Suprapubic skin (tissue), 4 donors: Measurements from ENCODE around the gene CES2. TPM values are rescaled to one million over a fixed set of nuclear protein-coding genes. Genes with fewer than 3 reads are reported as not detected.

ENCODE experiments used
- DNase-seq, 2 donors: peaks; one replicate each; pipeline ENCODE4 v3.0.0-alpha.2; 2019; ENCODE audit warnings: low spot score in 2 of 2
- H3K27ac ChIP-seq: fragments of 200-600 bp; sonication (generic); one replicate; pipeline ENCODE4 v1.5.1; 2019
- H3K27me3 ChIP-seq: fragments of 200-600 bp; sonication (generic); one replicate; pipeline ENCODE4 v1.5.1; 2019
- H3K36me3 ChIP-seq: fragments of 200-600 bp; sonication (generic); one replicate; pipeline ENCODE4 v1.5.1; 2019
- H3K4me1 ChIP-seq: fragments of 200-600 bp; sonication (generic); one replicate; pipeline ENCODE4 v1.5.1; 2019
- H3K4me3 ChIP-seq: fragments of 200-600 bp; sonication (generic); one replicate; pipeline ENCODE4 v1.5.1; 2019; ENCODE audit warnings: mild to moderate bottlenecking
- H3K9me3 ChIP-seq: fragments of 200-600 bp; sonication (generic); one replicate; pipeline ENCODE4 v1.5.1; 2019
- EP300 ChIP-seq: sonication (generic); formaldehyde crosslinking; IDR thresholded peaks from one replicate; pipeline ENCODE4 v1.6.1; 2017; ENCODE audit warnings: antibody characterized with exemption
- POLR2A ChIP-seq, 2 donors: fragments of 450-650 bp; IDR thresholded peaks; one replicate each; pipeline ENCODE4 v1.6.1; 2017; ENCODE audit warnings: antibody characterized with exemption in 2 of 2, mild to moderate bottlenecking in 2 of 2, moderate library complexity in 2 of 2
- POLR2AphosphoS5 ChIP-seq, 3 donors: sonication (generic); formaldehyde crosslinking; IDR thresholded peaks; one replicate each; pipeline ENCODE4 v1.6.1; 2017; ENCODE audit warnings: antibody characterized with exemption in 3 of 3
- WGBS: methylation state at CpG from one replicate; pipeline ENCODE4 v1.1.5; 2018; 5-methylcytosine and 5-hydroxymethylcytosine counted together
- total RNA-seq, 4 donors: library from RNA; depleted of rRNA; stranded (reverse); fragments of >200 nt; gene quantifications; one replicate each; pipeline ENCODE4 v1.1.0, GENCODE V29; 2016
- TF ChIP-seq, protein P1 (sequence below), 2 donors: fragments of 200-600 bp in 1 of 2; fragments of 450-650 bp in 1 of 2; sonication (generic) in 1 of 2; IDR thresholded peaks; one replicate each; pipeline ENCODE4 v1.5.1; 2016 to 2019; ENCODE audit warnings: antibody characterized with exemption in 2 of 2, mild to moderate bottlenecking in 1 of 2, moderate library complexity in 1 of 2

The CES2 gene
- total RNA-seq, 4 donors from 2014 or later = 33.6 to 56.0 (median 42.3) TPM

GRCh38 chr16:66889622-66890021 lies 45.7 kb upstream of the CES2 start:
- TF ChIP-seq, protein P1, sequence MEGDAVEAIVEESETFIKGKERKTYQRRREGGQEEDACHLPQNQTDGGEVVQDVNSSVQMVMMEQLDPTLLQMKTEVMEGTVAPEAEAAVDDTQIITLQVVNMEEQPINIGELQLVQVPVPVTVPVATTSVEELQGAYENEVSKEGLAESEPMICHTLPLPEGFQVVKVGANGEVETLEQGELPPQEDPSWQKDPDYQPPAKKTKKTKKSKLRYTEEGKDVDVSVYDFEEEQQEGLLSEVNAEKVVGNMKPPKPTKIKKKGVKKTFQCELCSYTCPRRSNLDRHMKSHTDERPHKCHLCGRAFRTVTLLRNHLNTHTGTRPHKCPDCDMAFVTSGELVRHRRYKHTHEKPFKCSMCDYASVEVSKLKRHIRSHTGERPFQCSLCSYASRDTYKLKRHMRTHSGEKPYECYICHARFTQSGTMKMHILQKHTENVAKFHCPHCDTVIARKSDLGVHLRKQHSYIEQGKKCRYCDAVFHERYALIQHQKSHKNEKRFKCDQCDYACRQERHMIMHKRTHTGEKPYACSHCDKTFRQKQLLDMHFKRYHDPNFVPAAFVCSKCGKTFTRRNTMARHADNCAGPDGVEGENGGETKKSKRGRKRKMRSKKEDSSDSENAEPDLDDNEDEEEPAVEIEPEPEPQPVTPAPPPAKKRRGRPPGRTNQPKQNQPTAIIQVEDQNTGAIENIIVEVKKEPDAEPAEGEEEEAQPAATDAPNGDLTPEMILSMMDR (IDR thresholded peaks at IDR 0.05) = no peak
- TF ChIP-seq POLR2A (IDR thresholded peaks at IDR 0.05) (no peak), EP300 (no peak), POLR2AphosphoS5 (IDR thresholded peaks at IDR 0.05) (no peak)
- no peak overlapping the region for H3K4me3 ChIP-seq
- no peaks in the 10 kb centered on the region for H3K4me1 ChIP-seq
- peaks cover 24% of the 10 kb centered on the region for H3K36me3 ChIP-seq
- H3K9me3 ChIP-seq = no peaks in the 10 kb centered on the region
- 49% methylated on average over 4 of the region's 4 CpGs for WGBS
- H3K27me3 ChIP-seq = no peaks in the 10 kb centered on the region
- no peak overlapping the region for H3K27ac ChIP-seq
- DNase-seq = no peak

DNA sequence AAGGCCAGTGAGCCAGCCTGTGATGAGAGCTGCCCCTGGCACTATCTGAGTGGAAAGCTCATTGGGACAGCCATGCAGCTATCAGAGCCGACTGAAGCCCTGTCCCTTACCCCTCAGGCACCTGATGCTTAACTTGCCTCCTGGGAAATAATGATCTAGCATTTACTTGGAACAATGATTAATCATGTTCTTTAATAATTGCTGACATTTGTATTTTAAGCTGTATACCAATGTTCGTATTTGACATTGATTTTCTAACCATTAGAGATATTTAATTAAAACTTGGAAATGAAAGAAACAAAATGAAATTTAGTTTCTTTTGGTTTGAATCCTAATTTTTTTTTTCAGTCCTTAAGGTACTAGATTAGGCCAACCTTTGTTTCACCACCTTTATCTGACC lies 44.5 kb upstream of the CES2 start:
- H3K4me3 ChIP-seq = no peak overlapping the region
- H3K27me3 ChIP-seq = no peaks in the 10 kb centered on the region
- H3K36me3 ChIP-seq = peaks cover 12% of the 10 kb centered on the region
- H3K27ac ChIP-seq = no peak overlapping the region
- DNase-seq = no peak
- peaks cover 2% of the 10 kb centered on the region for H3K4me1 ChIP-seq
- WGBS = 78% methylated on average over 2 of the region's 2 CpGs
- H3K9me3 ChIP-seq = no peaks in the 10 kb centered on the region
- no peak for TF ChIP-seq POLR2A (IDR thresholded peaks at IDR 0.05)
- TF ChIP-seq EP300 = no peak
- TF ChIP-seq, protein P1 (IDR thresholded peaks at IDR 0.05) = no peak
- TF ChIP-seq POLR2AphosphoS5 (IDR thresholded peaks at IDR 0.05) = no peak

- Histone ChIP-seq H3K27me3 (no peaks in the 10 kb centered on the region), H3K9me3 (no peaks in the 10 kb centered on the region), H3K36me3 (peaks cover 8% of the 10 kb centered on the region), H3K4me1 (peaks cover 2% of the 10 kb centered on the region), H3K27ac (no peak overlapping the region), H3K4me3 (no peak overlapping the region)
- no peak for DNase-seq
- TF ChIP-seq POLR2AphosphoS5 (IDR thresholded peaks at IDR 0.05) (no peak), EP300 (no peak), POLR2A (IDR thresholded peaks at IDR 0.05) (no peak)
- TF ChIP-seq, protein P1 (IDR thresholded peaks at IDR 0.05) = no peak
- WGBS = 90% methylated on average over 4 of the region's 4 CpGs
Observed at GRCh38 chr16:66891360-66891759, 44.0 kb upstream of the CES2 start.

GRCh38 chr16:66891797-66892196 lies 43.5 kb upstream of the CES2 start:
- Histone ChIP-seq H3K27ac (no peak overlapping the region), H3K27me3 (no peaks in the 10 kb centered on the region), H3K36me3 (peaks cover 4% of the 10 kb centered on the region), H3K9me3 (no peaks in the 10 kb centered on the region), H3K4me1 (peaks cover 2% of the 10 kb centered on the region), H3K4me3 (no peak overlapping the region)
- TF ChIP-seq POLR2AphosphoS5 (IDR thresholded peaks at IDR 0.05) (no peak), EP300 (no peak), POLR2A (IDR thresholded peaks at IDR 0.05) (no peak)
- no peak for DNase-seq
- WGBS = 85% methylated on average over 6 of the region's 6 CpGs

DNA sequence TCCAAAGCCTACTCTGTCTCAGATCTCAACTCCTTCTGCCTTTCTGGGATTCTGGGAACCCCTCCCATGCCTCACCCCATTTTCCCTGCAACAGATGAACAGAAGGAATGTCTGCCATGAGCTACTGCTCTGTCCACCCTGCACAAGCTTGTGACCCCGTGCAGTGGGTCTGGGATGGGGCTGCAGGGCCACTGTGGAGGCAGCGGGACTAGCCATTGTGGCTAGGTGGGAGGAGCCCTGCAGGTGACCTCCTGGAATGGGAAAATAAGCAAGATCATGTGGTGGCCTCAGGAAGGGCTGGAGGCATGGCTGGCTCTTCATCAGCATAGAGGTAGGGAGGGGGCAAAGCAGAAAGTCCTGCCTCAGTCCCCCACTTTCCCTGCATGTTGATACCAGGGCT lies 41.3 kb upstream of the CES2 start:
- no peaks in the 10 kb centered on the region for H3K27me3 ChIP-seq
- H3K4me1 ChIP-seq = peaks cover 2% of the 10 kb centered on the region
- H3K36me3 ChIP-seq = no peaks in the 10 kb centered on the region
- WGBS = 88% methylated on average over 2 of the region's 2 CpGs
- no peaks in the 10 kb centered on the region for H3K9me3 ChIP-seq
- TF ChIP-seq POLR2A (IDR thresholded peaks at IDR 0.05) (no peak), POLR2AphosphoS5 (IDR thresholded peaks at IDR 0.05) (no peak), EP300 (no peak)
- TF ChIP-seq, protein P1 (IDR thresholded peaks at IDR 0.05) = no peak
- H3K4me3 ChIP-seq = no peak overlapping the region
- no peak overlapping the region for H3K27ac ChIP-seq
- no peak for DNase-seq
